ENCODE data around the gene IHH. TPM values are rescaled to one million over a fixed set of nuclear protein-coding genes. Genes with fewer than 3 reads are reported as not detected.

Gene IHH
- total RNA-seq, 1 donor from 2014 or later = not detected

DNA sequence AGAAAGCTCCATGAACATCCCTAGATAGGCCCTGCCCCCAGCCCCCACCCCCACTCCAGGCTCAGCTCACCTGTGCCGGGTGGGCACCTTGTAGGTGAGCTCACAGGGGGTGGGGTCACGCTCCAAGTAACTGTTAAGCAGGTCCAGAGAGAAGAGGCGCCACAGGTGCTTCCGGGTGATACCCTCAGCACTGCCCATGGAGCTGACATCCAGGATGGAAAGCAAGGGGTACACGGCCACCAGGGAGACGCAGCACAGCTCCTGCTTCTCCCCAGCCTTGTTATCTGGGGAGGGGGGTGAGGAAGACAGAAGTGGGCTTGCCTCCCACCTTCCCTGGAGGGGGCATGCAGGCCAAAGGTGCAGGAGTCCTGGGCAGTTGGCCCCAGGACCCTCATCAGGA, 41.3 kb downstream of the IHH start:
- Histone ChIP-seq H3K4me3 (ENCODE audit: low read depth, low read length) (no peak overlapping the region), H3K27me3 (ENCODE audit: control insufficient read depth, insufficient read depth, low read length) (peaks cover 5% of the 10 kb centered on the region), H3K36me3 (ENCODE audit: control insufficient read depth, insufficient read depth, low read length) (no peaks in the 10 kb centered on the region)
- no peak for TF ChIP-seq CTCF (IDR thresholded peaks at IDR 0.05; ENCODE audit: insufficient read depth, low read length, severe bottlenecking)
- DNase-seq (ENCODE audit: low read depth) (no peak), FAIRE-seq (no peak)

DNA sequence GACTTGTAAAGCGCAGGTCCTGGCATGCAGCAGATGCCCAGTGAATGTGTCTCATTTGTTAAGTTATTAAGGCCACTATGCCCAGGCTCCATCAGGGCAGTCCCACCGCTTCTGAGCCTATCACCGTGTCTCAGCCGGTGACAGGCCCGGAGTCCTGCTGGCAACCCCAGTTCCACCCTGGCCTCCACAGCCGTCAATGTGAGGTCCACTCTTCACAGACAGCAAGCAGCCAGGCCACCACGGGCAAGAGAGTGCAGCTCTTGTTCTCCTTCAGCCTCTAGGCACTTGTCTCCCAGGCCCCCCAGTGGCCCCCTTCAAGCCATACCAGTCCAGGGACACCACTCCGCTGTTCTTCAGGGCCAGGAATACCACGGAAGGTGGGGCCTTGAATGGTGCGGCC, 42.0 kb downstream of the IHH start:
- H3K4me3 ChIP-seq (ENCODE audit: low read depth, low read length) = no peak overlapping the region
- no peaks in the 10 kb centered on the region for H3K36me3 ChIP-seq (ENCODE audit: control insufficient read depth, insufficient read depth, low read length)
- no peak for TF ChIP-seq CTCF (IDR thresholded peaks at IDR 0.05; ENCODE audit: insufficient read depth, low read length, severe bottlenecking)
- FAIRE-seq (no peak), DNase-seq (ENCODE audit: low read depth) (no peak)
- H3K27me3 ChIP-seq (ENCODE audit: control insufficient read depth, insufficient read depth, low read length) = peaks cover 5% of the 10 kb centered on the region

- peaks cover 5% of the 10 kb centered on the region for H3K27me3 ChIP-seq (ENCODE audit: control insufficient read depth, insufficient read depth, low read length)
- FAIRE-seq (no peak), DNase-seq (ENCODE audit: low read depth) (no peak)
- no peak for TF ChIP-seq CTCF (IDR thresholded peaks at IDR 0.05; ENCODE audit: insufficient read depth, low read length, severe bottlenecking)
- H3K4me3 ChIP-seq (ENCODE audit: low read depth, low read length) = no peak overlapping the region
- H3K36me3 ChIP-seq (ENCODE audit: control insufficient read depth, insufficient read depth, low read length) = no peaks in the 10 kb centered on the region
These were observed 42.4 kb downstream of the IHH start for GRCh38 chr2:219018286-219018685.

GRCh38 chr2:219017201-219017931, 43.4 kb downstream of the IHH start:
- Histone ChIP-seq H3K27me3 (ENCODE audit: control insufficient read depth, insufficient read depth, low read length) (peaks cover 3% of the 10 kb centered on the region), H3K4me3 (ENCODE audit: low read depth, low read length) (no peak overlapping the region), H3K36me3 (ENCODE audit: control insufficient read depth, insufficient read depth, low read length) (no peaks in the 10 kb centered on the region)
- DNase-seq (ENCODE audit: low read depth) (no peak), FAIRE-seq (no peak)
- TF ChIP-seq CTCF (IDR thresholded peaks at IDR 0.05; ENCODE audit: insufficient read depth, low read length, severe bottlenecking) = no peak

DNA sequence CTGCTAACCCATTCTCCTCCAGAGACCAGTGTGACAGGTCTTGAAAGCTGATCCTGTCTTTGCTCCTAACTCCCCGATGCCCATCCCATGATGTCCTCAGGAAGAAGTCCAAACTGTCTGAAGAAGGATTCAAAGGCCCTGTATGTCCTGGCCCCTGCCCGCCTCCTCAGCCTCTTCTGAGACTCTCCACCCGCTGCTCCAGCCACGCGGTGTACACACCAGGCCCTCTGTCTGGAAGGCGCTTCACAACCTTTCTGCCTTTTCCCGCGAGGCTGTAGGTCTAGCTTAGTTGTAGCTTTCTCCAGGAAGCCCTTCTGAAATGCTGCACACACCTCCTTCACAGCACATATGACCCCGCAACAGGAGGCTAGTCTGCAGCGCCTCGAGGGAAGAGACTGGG, 44.0 kb downstream of the IHH start:
- Histone ChIP-seq H3K36me3 (ENCODE audit: control insufficient read depth, insufficient read depth, low read length) (no peaks in the 10 kb centered on the region), H3K27me3 (ENCODE audit: control insufficient read depth, insufficient read depth, low read length) (peaks cover 3% of the 10 kb centered on the region), H3K4me3 (ENCODE audit: low read depth, low read length) (no peak overlapping the region)
- FAIRE-seq (peak; percentile 23), DNase-seq (ENCODE audit: low read depth) (no peak)
- no peak for TF ChIP-seq CTCF (IDR thresholded peaks at IDR 0.05; ENCODE audit: insufficient read depth, low read length, severe bottlenecking)

- TF ChIP-seq CTCF (IDR thresholded peaks at IDR 0.05; ENCODE audit: insufficient read depth, low read length, severe bottlenecking) = no peak
- H3K27me3 ChIP-seq (ENCODE audit: control insufficient read depth, insufficient read depth, low read length) = no peaks in the 10 kb centered on the region
These were observed 49.8 kb downstream of the IHH start for GRCh38 chr2:219010873-219011272.

More at GRCh38 chr2:219010873-219011272, 49.8 kb downstream of the IHH start:
- no peaks in the 10 kb centered on the region for H3K36me3 ChIP-seq (ENCODE audit: control insufficient read depth, insufficient read depth, low read length)
- FAIRE-seq (no peak), DNase-seq (ENCODE audit: low read depth) (no peak)
- H3K4me3 ChIP-seq (ENCODE audit: low read depth, low read length) = no peak overlapping the region

Data from bronchial epithelial cell (primary cell).